ENCODE data around the gene GPR39. TPM values are rescaled to one million over a fixed set of nuclear protein-coding genes. Genes with fewer than 3 reads are reported as not detected.

Gene GPR39
- total RNA-seq, 2 donors from 2014 or later = 12.3 to 14.6 TPM

DNA sequence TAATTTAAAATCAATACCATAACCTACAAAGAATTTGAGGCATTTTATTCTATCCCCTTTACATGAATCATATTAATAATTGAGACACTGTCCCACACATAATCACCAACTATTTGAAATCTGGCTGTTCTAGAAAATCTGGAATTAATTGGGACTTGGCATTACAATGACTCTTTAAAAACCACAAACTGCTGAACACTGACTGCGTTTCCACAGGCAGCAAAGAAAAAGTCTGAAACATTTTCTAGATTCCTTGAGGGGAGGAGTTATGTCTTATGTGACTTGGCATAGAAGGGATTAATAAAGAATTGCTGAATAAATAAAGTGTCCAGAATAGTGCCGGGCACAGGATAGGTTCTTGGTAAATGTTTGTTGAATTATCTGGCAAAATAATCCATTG is 61.4 kb downstream of the GPR39 start:
- no peaks in the 10 kb centered on the region for H3K27me3 ChIP-seq
- no peak overlapping the region for H3K9ac ChIP-seq (ENCODE audit: low read depth in 2 of 2, low read length in 2 of 2)
- H3K36me3 ChIP-seq = no peaks in the 10 kb centered on the region
- H3K27ac ChIP-seq = no peak overlapping the region
- H3K9me3 ChIP-seq = no peaks in the 10 kb centered on the region
- no peak for DNase-seq
- TF ChIP-seq, protein P1, sequence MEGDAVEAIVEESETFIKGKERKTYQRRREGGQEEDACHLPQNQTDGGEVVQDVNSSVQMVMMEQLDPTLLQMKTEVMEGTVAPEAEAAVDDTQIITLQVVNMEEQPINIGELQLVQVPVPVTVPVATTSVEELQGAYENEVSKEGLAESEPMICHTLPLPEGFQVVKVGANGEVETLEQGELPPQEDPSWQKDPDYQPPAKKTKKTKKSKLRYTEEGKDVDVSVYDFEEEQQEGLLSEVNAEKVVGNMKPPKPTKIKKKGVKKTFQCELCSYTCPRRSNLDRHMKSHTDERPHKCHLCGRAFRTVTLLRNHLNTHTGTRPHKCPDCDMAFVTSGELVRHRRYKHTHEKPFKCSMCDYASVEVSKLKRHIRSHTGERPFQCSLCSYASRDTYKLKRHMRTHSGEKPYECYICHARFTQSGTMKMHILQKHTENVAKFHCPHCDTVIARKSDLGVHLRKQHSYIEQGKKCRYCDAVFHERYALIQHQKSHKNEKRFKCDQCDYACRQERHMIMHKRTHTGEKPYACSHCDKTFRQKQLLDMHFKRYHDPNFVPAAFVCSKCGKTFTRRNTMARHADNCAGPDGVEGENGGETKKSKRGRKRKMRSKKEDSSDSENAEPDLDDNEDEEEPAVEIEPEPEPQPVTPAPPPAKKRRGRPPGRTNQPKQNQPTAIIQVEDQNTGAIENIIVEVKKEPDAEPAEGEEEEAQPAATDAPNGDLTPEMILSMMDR (IDR thresholded peaks at IDR 0.05) = no peak
- H3K4me1 ChIP-seq = no peaks in the 10 kb centered on the region
- no peak overlapping the region for H3K4me3 ChIP-seq
- intact Hi-C loops (cut with DNase I) = no loop called here

DNA sequence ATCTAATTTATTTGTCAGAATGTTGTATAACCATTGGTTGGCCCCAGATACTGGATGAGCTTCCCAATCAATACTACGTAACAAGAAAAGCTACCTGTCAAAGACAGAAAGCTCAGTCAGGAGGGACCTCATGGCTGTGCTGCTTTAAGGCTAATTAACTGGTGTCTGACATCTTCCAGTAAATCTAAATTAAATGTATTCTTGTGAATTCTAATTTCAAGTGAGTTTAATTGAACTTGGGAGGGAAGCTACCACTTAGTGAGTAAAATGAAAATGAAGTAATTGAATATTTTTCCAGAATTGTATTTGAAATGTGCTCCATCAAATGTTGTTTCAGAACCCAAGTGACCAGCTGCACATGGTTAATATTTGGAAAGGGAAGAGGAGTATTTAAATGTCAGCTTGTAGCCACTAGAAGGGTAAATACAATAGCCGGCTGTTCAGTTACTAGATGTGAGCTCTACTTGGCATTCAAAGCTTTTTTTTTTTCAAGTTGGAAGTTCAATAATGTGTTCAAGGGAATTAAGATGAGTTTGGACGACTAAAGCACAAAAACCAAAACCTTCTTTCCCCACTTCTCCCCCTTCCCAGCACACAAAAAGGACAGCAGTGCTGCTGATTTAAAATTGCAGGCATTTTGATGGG is 62.0 kb downstream of the GPR39 start:
- intact Hi-C loops (cut with DNase I) = no loop called here
- H3K9ac ChIP-seq (ENCODE audit: low read depth in 2 of 2, low read length in 2 of 2) = no peak overlapping the region
- no peaks in the 10 kb centered on the region for H3K4me1 ChIP-seq
- H3K27ac ChIP-seq = no peak overlapping the region
- H3K9me3 ChIP-seq = no peaks in the 10 kb centered on the region
- DNase-seq = no peak
- H3K4me3 ChIP-seq = no peak overlapping the region
- no peaks in the 10 kb centered on the region for H3K27me3 ChIP-seq
- H3K36me3 ChIP-seq = no peaks in the 10 kb centered on the region
- TF ChIP-seq, protein P1 (IDR thresholded peaks at IDR 0.05) = no peak

DNA sequence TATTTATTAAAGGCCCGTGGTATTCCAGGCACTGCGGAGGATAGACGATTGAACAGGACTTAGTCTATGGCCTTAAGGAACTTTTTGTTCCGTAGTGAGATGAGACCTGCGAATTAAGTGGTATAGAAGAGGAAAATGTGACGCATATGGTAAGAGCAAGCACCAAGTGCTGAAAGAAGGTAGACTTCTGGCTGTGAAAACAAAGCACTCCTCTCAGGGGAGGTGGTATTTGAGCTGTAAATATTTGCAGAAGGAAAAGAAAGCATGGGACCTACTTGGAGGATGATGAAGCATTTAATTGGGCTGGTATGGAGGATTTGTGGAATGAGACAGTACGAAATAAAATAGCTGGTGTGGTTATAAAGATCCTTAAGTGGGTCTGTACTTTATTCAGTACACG is 62.5 kb downstream of the GPR39 start:
- no peaks in the 10 kb centered on the region for H3K4me1 ChIP-seq
- no peaks in the 10 kb centered on the region for H3K36me3 ChIP-seq
- no peaks in the 10 kb centered on the region for H3K27me3 ChIP-seq
- no peak overlapping the region for H3K9ac ChIP-seq (ENCODE audit: low read depth in 2 of 2, low read length in 2 of 2)
- TF ChIP-seq, protein P1 (IDR thresholded peaks at IDR 0.05) = no peak
- H3K9me3 ChIP-seq = no peaks in the 10 kb centered on the region
- intact Hi-C loops (cut with DNase I) = no loop called here
- no peak overlapping the region for H3K27ac ChIP-seq
- DNase-seq = no peak
- H3K4me3 ChIP-seq = no peak overlapping the region

DNA sequence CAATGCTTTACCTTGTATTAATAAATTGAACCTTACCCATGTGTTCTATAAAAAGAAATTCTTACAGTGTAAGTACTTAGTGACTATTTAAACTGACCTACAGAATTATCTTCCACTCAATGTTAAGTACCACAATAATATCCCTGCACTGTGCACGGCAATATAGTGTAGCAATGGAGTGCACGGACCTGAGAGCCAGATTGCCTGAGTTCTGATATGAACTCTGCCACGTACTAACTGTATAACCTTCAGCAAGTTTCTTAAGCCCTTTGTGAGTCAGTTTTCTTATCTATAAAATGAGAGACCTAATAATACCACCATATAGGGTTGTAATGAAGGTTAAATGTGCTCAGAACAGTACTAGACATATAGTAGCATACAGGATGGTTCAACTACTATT is 66.2 kb downstream of the GPR39 start:
- Histone ChIP-seq H3K9me3 (no peaks in the 10 kb centered on the region), H3K27me3 (no peaks in the 10 kb centered on the region), H3K36me3 (no peaks in the 10 kb centered on the region), H3K4me3 (no peak overlapping the region), H3K27ac (no peak overlapping the region), H3K4me1 (no peaks in the 10 kb centered on the region), H3K9ac (ENCODE audit: low read depth in 2 of 2, low read length in 2 of 2) (no peak overlapping the region)
- DNase-seq = no peak
- intact Hi-C loops (cut with DNase I) = no loop called here
- TF ChIP-seq, protein P1 (IDR thresholded peaks at IDR 0.05) = no peak

DNA sequence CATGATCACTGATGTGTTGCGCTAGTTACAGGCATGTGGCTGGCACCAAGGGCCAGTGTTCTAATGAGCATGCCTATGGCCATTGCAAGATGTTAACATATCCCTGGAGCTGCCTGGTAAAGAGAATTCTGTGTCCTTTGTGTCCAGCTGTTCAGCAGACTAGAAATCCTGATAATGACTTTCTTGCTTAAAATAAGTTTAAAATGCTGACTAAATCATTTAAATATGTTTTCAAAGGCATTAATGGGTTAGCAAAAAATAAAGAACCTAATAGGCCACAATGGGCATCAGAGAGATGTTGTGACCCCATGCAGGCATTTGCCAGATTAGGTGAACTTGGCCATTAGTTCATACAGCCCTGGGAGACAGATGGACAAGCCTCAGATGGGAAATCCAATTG is 67.5 kb downstream of the GPR39 start:
- no peak overlapping the region for H3K9ac ChIP-seq (ENCODE audit: low read depth in 2 of 2, low read length in 2 of 2)

More for the DNA sequence above, 67.5 kb downstream of the GPR39 start:
- intact Hi-C loops (cut with DNase I) = no loop called here
- TF ChIP-seq, protein P1 (IDR thresholded peaks at IDR 0.05) = no peak
- H3K27ac ChIP-seq = no peak overlapping the region
- H3K4me3 ChIP-seq = no peak overlapping the region
- H3K4me1 ChIP-seq = no peaks in the 10 kb centered on the region
- DNase-seq = no peak
- H3K9me3 ChIP-seq = no peaks in the 10 kb centered on the region
- H3K27me3 ChIP-seq = no peaks in the 10 kb centered on the region
- H3K36me3 ChIP-seq = no peaks in the 10 kb centered on the region

Data from colonic mucosa (tissue), 4 donors.